HG03432 (cell line): ENCODE results near the gene PTCHD1.

Experiments
- ATAC-seq: cut with Tn5 transposase; IDR thresholded peaks from one replicate; pipeline ENCODE4 v1.9.1; 2021; ENCODE audit warnings: mild to moderate bottlenecking, moderate library complexity; ENCODE audit not compliant: unreplicated experiment

The PTCHD1 gene

DNA sequence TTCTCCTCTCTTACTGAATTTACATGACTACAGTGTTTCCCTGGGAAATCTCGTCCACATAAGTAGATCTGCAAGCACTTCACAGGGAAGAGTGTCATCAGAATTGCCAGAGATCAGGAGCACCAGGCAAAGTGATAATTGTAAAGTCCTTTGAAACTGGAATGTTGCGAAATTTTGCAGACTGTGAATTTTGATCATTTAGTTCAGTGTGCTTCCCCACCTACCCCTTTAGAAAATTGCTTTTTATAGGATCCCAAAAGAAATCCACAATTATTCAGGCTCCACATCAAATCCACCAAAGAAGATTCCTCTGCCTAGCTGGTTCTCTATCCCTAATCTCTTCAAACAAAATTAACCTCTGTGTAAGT lies 10.2 kb downstream of the PTCHD1 start:
- no peak for ATAC-seq

GRCh38 chrX:23356189-23356588 lies 21.5 kb downstream of the PTCHD1 start:
- no peak for ATAC-seq

- ATAC-seq: no peak
Measured at GRCh38 chrX:23364416-23364815, 29.8 kb downstream of the PTCHD1 start.

GRCh38 chrX:23365541-23365940 lies 30.9 kb downstream of the PTCHD1 start:
- ATAC-seq: no peak

GRCh38 chrX:23366914-23367313 lies 32.3 kb downstream of the PTCHD1 start:
- no peak for ATAC-seq

DNA sequence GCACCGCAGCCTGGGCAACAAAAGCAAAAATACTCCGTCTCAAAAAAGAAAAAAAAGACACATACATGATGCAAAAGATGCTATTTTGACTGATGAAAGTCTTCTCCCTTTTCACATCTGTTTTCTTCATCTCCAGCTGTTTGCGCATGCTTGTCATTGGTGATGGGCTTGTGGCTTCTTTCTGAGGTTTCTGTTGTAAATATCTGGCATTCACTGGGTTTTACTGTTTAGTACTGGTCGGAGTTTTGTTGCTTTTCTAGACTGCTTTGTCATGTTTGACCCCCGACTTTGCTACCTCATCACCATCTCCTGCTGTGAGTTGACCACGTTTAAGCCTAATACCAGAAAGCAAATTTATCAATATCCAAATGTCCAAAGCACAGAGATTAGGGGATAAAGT lies 34.4 kb downstream of the PTCHD1 start:
- ATAC-seq: no peak

DNA sequence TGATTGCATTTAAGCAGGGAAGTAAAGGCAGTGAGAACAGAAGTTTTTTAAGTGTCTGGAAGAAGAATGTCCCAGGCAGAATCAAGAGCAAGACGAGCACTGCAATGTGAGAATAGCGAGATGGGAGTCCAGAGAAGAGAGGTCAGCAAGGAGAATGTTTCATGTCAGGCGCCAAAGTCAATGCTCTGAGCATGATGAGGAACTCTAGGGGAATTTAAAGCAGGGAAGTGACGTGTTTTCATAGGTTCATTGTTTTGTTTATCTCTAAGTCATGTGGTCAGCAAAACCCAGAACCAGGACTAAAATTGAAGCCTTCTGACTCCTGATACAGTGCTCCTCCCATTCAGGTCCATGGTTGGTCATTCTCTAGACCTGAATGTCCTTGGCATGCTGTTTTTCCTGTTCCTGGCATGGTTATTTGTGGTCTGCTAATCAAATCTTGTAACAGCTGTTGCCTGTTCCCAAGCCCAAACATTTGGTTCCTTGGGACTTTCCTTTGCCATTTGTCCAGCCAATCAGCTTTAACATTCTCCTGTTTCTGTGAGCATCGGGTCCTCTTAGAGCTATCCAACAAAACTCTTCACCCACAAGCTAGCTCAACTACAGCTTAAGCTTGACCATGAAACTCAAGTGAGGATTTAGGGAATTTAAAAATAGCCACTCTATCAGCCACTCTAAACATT lies 37.7 kb downstream of the PTCHD1 start:
- no peak for ATAC-seq

- ATAC-seq: no peak
Measured at GRCh38 chrX:23373129-23373804, 38.6 kb downstream of the PTCHD1 start.

DNA sequence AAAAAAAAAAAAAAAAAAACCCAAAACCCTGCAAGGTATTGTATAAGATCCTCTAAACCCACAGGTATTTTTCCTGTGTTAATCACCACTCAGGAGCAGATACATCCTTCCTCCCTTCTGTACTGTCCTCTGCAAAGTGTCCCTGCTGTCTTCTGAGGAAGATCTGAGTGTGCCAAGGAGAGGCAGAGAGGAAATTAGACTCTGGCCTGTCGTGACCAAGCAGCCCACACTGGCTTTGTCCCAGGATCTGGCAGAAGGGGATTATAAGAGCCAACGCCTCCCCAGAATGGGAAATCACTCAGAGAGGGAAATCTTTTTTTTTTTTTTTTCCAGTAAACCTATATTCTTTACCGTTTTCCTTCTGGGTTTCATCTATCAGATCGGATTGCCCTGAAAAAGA lies 39.6 kb downstream of the PTCHD1 start:
- no peak for ATAC-seq

- no peak for ATAC-seq
Measured at GRCh38 chrX:23376581-23376980, 41.9 kb downstream of the PTCHD1 start.

DNA sequence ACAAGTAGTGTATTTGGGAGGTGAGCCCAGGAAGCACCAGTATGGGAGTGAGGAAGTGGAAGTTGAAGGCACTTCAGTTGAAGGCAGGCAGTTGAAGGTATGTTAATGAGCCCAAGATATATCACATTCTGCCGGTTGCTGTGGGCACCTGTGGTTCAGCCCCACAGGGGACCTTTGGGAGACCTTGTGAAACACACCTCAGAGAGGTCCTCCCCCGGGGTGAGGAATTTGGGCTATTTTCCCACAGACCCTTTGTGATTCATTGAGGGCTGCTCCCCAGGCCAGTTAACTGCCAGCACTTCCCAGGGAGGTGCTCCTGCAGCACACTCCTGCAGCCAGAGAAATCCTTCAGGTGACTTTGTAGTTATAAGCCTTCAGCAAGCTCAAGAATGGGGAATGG lies 45.9 kb downstream of the PTCHD1 start:
- no peak for ATAC-seq

DNA sequence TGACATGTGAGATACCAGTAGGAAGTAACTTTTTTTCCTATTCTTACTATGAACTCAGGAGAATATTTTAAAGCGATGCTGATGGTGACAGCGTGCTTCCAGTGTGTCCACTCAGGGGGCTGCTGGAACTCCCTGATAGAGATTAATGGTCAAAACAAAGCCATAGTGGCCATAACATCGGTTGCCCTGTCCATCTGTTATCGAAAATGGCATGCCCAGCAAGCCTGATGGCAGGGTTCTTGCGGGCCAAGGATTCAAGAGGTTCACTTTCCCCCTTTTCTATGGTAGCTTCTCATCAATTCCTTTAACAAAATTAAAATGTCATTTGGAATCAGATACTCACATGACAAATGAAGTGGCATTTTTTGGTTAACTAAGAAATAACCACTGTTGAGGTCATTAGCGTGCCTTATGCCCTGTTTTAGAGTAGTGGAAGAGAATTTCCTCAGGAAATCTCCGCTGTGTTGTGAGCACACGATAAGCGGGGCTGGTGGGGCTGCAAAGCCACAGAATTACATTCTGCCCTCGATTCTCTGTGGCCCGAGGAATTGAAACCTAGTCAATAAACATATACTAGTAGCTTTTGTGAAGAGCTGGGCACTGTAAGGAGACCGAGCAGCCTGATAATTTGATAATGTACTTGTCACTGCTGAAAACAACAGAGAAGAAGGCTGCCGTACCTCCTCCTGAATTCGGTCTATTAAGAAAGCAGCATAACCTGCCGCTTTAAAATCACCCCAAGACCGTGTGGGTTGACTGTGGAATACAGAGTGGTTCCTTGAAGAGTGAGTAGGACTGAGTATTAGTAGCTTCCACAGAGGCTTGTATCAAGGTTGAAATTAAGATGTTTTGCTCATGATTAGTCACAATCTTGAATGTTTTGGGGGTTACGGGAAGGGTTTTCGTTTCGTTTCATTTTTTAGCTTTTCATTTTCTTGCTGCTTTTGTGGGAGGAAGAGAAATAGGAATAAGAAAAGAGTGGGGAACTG lies 46.7 kb downstream of the PTCHD1 start:
- no peak for ATAC-seq

DNA sequence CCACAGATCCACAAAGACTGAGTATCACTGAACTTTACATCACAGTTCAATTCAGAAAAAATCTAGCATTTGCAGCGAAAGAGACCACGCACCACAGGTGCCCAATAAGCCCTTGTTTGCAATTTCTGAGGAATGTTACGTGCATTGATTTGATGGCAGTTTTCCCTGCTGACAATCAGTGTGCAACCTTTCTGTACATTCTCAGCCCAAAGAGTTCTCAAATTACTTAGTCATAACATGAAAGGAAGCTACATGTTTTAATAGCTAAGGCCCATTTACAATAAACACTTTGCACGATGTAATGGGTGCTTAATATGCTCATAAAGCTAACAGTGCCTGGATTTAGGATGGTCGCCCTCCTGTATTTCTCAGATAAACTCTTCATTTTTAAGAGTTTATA lies 47.9 kb downstream of the PTCHD1 start:
- ATAC-seq: no peak

DNA sequence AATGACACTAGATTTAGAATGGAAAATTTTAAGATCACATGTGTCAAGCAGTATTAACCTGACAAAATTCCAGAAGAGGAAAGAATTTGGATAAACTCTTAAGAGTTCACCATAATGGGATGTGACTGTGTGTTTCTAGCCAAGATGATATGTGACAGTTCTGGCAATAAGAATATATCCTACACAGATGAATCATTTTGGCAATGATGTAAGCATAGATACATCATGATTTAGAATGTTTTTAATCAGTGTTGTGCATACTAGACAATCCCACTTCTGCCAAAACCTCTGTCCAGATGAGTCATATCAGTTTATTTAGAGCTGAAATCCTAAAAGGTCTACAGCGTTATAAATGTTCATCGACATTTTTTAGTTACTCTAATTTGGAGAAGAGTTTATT lies 48.8 kb downstream of the PTCHD1 start:
- no peak for ATAC-seq

DNA sequence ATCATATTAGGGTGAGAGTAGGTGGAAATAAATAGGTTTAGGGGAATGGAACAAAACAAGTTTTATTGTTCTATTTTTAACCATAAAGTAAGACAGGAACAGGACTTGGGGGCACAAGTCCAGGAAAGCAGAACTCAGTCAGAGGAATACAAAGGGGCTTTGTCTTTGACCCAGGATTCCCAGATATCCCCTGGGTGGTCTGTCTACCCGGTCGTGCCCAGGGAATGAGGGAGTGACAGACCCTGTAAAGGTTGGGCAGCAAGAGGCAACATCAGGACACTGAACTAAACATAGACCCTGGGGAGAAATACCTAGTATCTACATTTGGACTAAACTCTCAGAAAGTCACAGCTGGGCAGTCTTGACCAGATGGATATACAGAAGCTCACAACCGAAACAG lies 50.6 kb downstream of the PTCHD1 start:
- no peak for ATAC-seq

- no peak for ATAC-seq
Measured at GRCh38 chrX:23386260-23386659, 51.6 kb downstream of the PTCHD1 start.

GRCh38 chrX:23386726-23387125 lies 52.1 kb downstream of the PTCHD1 start:
- no peak for ATAC-seq

DNA sequence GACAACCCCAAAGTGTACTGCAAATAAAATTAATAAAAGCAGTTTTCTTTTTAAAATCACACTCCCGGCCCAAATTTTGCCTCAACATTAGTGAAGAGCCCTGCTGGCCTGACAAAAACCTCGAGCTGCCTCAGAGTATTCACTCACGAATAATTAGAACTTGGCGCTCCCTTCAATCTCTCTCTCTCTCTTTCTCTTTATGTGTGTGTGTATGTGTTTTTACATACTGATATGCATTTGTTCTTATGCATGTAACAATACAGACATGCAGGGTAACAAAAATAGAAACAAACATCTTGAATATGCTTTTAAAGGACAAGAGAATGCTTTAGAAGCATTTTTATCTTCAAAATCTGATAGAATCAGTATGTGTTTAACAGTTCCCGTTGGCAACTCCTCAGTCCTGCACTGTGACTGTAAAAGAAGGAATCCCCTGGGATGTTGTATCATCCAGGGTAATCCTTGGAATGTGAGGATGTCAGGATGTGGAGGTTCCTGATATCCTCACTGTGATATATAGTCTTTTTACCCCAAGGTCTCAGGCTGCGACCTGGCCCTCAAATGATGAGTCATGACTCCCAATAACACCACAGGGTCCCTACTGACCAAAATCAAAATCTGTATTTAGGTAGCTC lies 53.0 kb downstream of the PTCHD1 start:
- no peak for ATAC-seq

DNA sequence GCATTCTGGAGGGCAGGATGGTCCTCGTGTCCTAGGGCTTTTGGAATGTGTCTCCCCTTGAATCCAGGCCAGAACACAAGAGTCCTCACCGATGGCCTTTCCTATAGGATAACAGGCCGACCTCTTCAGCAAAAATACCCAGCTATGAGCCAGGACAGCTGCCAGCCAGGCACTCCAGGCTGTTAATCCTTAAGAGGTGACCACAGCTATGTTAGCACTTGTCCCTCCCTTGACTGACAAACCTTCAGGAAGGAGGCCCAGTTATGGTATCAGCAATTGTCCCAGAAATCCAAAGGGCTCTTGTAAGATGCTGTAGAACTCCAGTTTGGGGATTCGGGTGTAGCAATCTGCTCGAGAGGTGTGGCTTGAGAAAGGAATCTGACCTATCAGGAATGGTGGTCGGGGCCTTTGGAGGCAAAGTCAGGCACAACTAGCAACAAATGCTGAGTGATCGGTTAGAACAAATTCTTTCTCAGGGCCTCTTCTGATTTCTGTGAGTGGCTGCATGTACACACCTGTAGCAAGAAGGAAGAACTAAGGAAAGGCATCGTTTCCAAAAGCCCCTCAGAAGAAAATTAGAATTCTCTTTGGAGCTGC lies 54.6 kb downstream of the PTCHD1 start:
- no peak for ATAC-seq

- ATAC-seq: no peak
Measured at GRCh38 chrX:23390979-23391378, 56.3 kb downstream of the PTCHD1 start.

DNA sequence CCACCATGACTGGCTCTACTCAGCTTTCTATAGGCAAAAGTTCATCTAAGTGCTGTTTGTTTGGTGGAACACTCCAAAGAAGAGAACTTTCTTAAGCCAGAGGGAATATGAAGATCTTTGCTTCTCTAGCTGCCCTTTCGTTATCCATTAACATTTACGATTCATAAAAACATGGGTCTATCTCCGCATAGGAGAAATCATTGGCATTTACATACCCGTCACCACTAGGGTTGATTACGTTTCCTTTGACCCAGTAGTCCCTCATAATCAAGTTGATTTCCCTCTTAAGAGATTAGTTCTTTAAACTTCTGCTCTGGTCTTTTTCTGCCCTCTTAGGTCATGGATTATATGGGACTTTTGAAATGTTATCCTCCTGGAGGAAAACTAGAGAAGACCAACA lies 57.5 kb downstream of the PTCHD1 start:
- ATAC-seq: no peak
